ENCODE measurements around the gene CYP46A1.

CYP46A1 gene

GRCh38 chr14:99664058-99664936 is 19.8 kb upstream of the CYP46A1 start:
- no peak for DNase-seq (ENCODE audit: extremely low read depth, insufficient read length)
- no peak for TF ChIP-seq CTCF (IDR thresholded peaks at IDR 0.05; ENCODE audit: insufficient read depth, low read length, poor library complexity, severe bottlenecking)
- Histone ChIP-seq H3K36me3 (ENCODE audit: control insufficient read depth, insufficient read depth, low read length) (no peaks in the 10 kb centered on the region), H3K27me3 (replicated peaks; ENCODE audit: control insufficient read depth, insufficient read depth, low read length) (peaks cover 2% of the 10 kb centered on the region; the same call in 1 of the 2 replicates), H3K4me3 (replicated peaks; ENCODE audit: low read depth, low read length) (no peak overlapping the region)

DNA sequence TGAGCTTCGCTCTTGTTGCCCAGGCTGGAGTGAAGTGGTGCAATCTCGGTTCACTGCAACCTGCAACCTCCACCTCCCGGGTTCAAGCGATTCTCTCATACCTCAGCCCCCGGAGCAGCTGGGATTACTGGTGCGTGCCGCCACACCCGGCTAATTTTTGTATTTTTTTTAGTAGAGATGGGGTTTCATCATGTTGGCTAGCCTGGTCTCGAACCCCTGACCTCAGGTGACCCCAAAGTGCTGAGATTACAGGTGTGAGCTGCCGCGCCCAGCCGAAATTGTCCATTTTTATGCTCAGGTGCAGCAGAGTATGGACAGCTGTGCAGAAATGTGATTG is 19.2 kb upstream of the CYP46A1 start:
- Histone ChIP-seq H3K4me3 (replicated peaks; ENCODE audit: low read depth, low read length) (no peak overlapping the region), H3K36me3 (ENCODE audit: control insufficient read depth, insufficient read depth, low read length) (no peaks in the 10 kb centered on the region), H3K27me3 (replicated peaks; ENCODE audit: control insufficient read depth, insufficient read depth, low read length) (peaks cover 2% of the 10 kb centered on the region; the same call in 1 of the 2 replicates)
- TF ChIP-seq CTCF (IDR thresholded peaks at IDR 0.05; ENCODE audit: insufficient read depth, low read length, poor library complexity, severe bottlenecking) = no peak
- DNase-seq (ENCODE audit: extremely low read depth, insufficient read length) = no peak

GRCh38 chr14:99666533-99666932 is 17.6 kb upstream of the CYP46A1 start:
- TF ChIP-seq CTCF (IDR thresholded peaks at IDR 0.05; ENCODE audit: insufficient read depth, low read length, poor library complexity, severe bottlenecking) = no peak
- no peak for DNase-seq (ENCODE audit: extremely low read depth, insufficient read length)
- Histone ChIP-seq H3K27me3 (replicated peaks; ENCODE audit: control insufficient read depth, insufficient read depth, low read length) (peaks cover 2% of the 10 kb centered on the region; the same call in 1 of the 2 replicates), H3K36me3 (ENCODE audit: control insufficient read depth, insufficient read depth, low read length) (no peaks in the 10 kb centered on the region), H3K4me3 (replicated peaks; ENCODE audit: low read depth, low read length) (no peak overlapping the region)

DNA sequence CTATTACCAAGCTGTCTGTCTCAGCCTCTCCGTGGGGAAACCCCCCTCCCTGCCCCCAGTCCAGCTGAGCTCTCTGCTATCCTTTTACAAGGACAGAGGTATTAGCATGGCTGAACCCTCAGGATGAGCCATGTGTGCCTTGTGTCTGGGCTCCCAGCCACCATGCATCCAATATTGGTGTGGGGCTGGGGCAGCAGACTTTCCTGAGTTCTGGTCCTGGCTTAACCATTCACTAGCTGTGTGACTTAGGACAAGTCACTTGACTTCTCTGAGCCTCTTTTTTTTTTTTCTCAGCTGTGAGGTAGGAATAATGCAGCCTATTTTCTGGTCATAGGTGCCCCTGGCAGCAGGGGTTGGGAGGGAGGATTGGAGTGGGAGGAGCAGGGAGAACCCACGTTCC is 17.1 kb upstream of the CYP46A1 start:
- no peak overlapping the region for H3K4me3 ChIP-seq (replicated peaks; ENCODE audit: low read depth, low read length)
- no peaks in the 10 kb centered on the region for H3K36me3 ChIP-seq (ENCODE audit: control insufficient read depth, insufficient read depth, low read length)
- no peak for TF ChIP-seq CTCF (IDR thresholded peaks at IDR 0.05; ENCODE audit: insufficient read depth, low read length, poor library complexity, severe bottlenecking)
- peaks cover 2% of the 10 kb centered on the region; the same call in 1 of the 2 replicates for H3K27me3 ChIP-seq (replicated peaks; ENCODE audit: control insufficient read depth, insufficient read depth, low read length)
- DNase-seq (ENCODE audit: extremely low read depth, insufficient read length) = no peak

DNA sequence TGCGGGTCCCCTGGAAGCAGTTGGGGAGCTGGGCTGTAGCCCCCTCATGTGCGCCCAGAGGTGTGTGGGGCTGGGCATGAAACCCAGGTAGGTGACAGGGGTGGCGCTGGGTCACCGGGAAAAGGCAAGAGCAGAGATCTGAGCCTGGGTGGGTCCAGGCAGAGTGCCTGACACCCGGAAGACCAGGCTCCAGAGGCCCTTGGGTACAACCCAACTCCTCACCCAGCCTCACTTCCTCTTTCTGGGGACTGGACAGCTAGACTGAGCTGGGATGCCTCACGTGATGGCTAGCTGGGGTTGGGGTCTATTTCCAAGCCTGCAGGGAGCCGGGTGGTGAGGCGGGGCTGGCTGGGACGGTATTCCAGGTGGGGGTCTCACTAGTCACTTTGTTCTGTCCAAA is 16.3 kb upstream of the CYP46A1 start:
- H3K36me3 ChIP-seq (ENCODE audit: control insufficient read depth, insufficient read depth, low read length) = no peaks in the 10 kb centered on the region
- DNase-seq (ENCODE audit: extremely low read depth, insufficient read length) = no peak
- no peak overlapping the region for H3K4me3 ChIP-seq (replicated peaks; ENCODE audit: low read depth, low read length)
- H3K27me3 ChIP-seq (replicated peaks; ENCODE audit: control insufficient read depth, insufficient read depth, low read length) = no peaks in the 10 kb centered on the region; the same call in 1 of the 2 replicates
- TF ChIP-seq CTCF (IDR thresholded peaks at IDR 0.05; ENCODE audit: insufficient read depth, low read length, poor library complexity, severe bottlenecking) = no peak

Data from GM06990 (cell line).